ENCODE data around the gene PSPH. TPM values are rescaled to one million over a fixed set of nuclear protein-coding genes. Genes with fewer than 3 reads are reported as not detected.

Gene PSPH
- total RNA-seq, 6 experiments from 2014 or later, result 20.3 to 27.1 (median 21.8) TPM

GRCh38 chr7:56003749-56004148 lies 47.5 kb downstream of the PSPH start:
- peaks cover 9% of the 10 kb centered on the region; the same call in 1 of the 2 replicates for H3K4me1 Mint-ChIP-seq (ENCODE audit: low read depth)
- H3K9me3 Mint-ChIP-seq, result no peaks in the 10 kb centered on the region
- no peak for TF ChIP-seq CTCF (IDR thresholded peaks at IDR 0.05)
- DNase-seq, result no peak
- no peak overlapping the region for H3K27ac Mint-ChIP-seq
- no peaks in the 10 kb centered on the region for H3K36me3 Mint-ChIP-seq (ENCODE audit: low read depth)
- H3K4me3 Mint-ChIP-seq, result no peak overlapping the region
- no peaks in the 10 kb centered on the region for H3K27me3 Mint-ChIP-seq (ENCODE audit: insufficient read depth)

- no peak overlapping the region for H3K27ac Mint-ChIP-seq
- no peak for DNase-seq
- H3K27me3 Mint-ChIP-seq (ENCODE audit: insufficient read depth), result no peaks in the 10 kb centered on the region
- peaks cover 10% of the 10 kb centered on the region for H3K4me1 Mint-ChIP-seq (ENCODE audit: low read depth)
- H3K4me3 Mint-ChIP-seq, result no peak overlapping the region
- H3K9me3 Mint-ChIP-seq, result no peaks in the 10 kb centered on the region
- TF ChIP-seq CTCF (IDR thresholded peaks at IDR 0.05), result no peak
- H3K36me3 Mint-ChIP-seq (ENCODE audit: low read depth), result peaks cover 5% of the 10 kb centered on the region; the same call in 1 of the 2 replicates
Observed at GRCh38 chr7:55996856-55997500, 54.3 kb downstream of the PSPH start.

- Mint-ChIP-seq H3K27me3 (ENCODE audit: insufficient read depth) (peaks cover 2% of the 10 kb centered on the region; the same call in 1 of the 2 replicates), H3K36me3 (ENCODE audit: low read depth) (peaks cover 5% of the 10 kb centered on the region; the same call in 1 of the 2 replicates), H3K9me3 (no peaks in the 10 kb centered on the region), H3K4me1 (ENCODE audit: low read depth) (peaks cover 11% of the 10 kb centered on the region), H3K4me3 (no peak overlapping the region), H3K27ac (peak overlapping the region; percentile 47)
- TF ChIP-seq CTCF (IDR thresholded peaks at IDR 0.05), result no peak
- peak; percentile 47 for DNase-seq
Observed at GRCh38 chr7:55992346-55992745, 58.9 kb downstream of the PSPH start.

- H3K9me3 Mint-ChIP-seq, result no peaks in the 10 kb centered on the region
- peaks cover 7% of the 10 kb centered on the region for H3K4me1 Mint-ChIP-seq (ENCODE audit: low read depth)
- H3K4me3 Mint-ChIP-seq, result no peak overlapping the region
- peaks cover 2% of the 10 kb centered on the region; the same call in 1 of the 2 replicates for H3K27me3 Mint-ChIP-seq (ENCODE audit: insufficient read depth)
- DNase-seq, result no peak
- H3K27ac Mint-ChIP-seq, result no peak overlapping the region
- H3K36me3 Mint-ChIP-seq (ENCODE audit: low read depth), result peaks cover 23% of the 10 kb centered on the region
- no peak for TF ChIP-seq CTCF (IDR thresholded peaks at IDR 0.05)
Observed at GRCh38 chr7:55983537-55983936, 67.7 kb downstream of the PSPH start.

GRCh38 chr7:55980266-55980665 lies 71.0 kb downstream of the PSPH start:
- Mint-ChIP-seq H3K36me3 (ENCODE audit: low read depth) (peaks cover 23% of the 10 kb centered on the region), H3K9me3 (no peaks in the 10 kb centered on the region), H3K27ac (no peak overlapping the region), H3K4me1 (ENCODE audit: low read depth) (peaks cover 24% of the 10 kb centered on the region), H3K27me3 (ENCODE audit: insufficient read depth) (peaks cover 2% of the 10 kb centered on the region), H3K4me3 (no peak overlapping the region)
- DNase-seq, result no peak
- TF ChIP-seq CTCF (IDR thresholded peaks at IDR 0.05), result no peak
